WTC11 (cell line): ENCODE measurements around the gene SIGLEC11.

ENCODE experiments used
- ATF1 ChIP-seq: sonication (generic); formaldehyde crosslinking; IDR thresholded peaks from 2 replicates; pipeline ENCODE4 v1.8.1; 2023; ENCODE audit warnings: mild to moderate bottlenecking, moderate library complexity, missing genetic modification reagents
- NFYB ChIP-seq: sonication (generic); formaldehyde crosslinking; conservative IDR thresholded peaks from 2 replicates; pipeline ENCODE4 v1.8.0; 2022; ENCODE audit warnings: low read depth, missing genetic modification reagents
- NR2C2 ChIP-seq: sonication (generic); formaldehyde crosslinking; IDR thresholded peaks from 2 replicates; pipeline ENCODE4 v1.8.0; 2022; ENCODE audit warnings: mild to moderate bottlenecking, missing genetic modification reagents
- ZNF263 ChIP-seq: sonication (generic); formaldehyde crosslinking; IDR thresholded peaks from 2 replicates; pipeline ENCODE4 v1.8.1; 2022; ENCODE audit warnings: low read depth, mild to moderate bottlenecking, moderate library complexity, missing genetic modification reagents
- ZNF396 ChIP-seq: fragments of 250-450 bp; sonication (Bioruptor Pico); IDR thresholded peaks from 2 replicates; pipeline ENCODE4 v1.8.0; 2021; ENCODE audit warnings: mild to moderate bottlenecking, moderate library complexity, borderline replicate concordance
- TF ChIP-seq, protein P1 (sequence below): fragments of 200-600 bp; IDR thresholded peaks from 2 replicates; pipeline ENCODE4 v1.8.0; 2022; ENCODE audit warnings: antibody characterized with exemption
- TF ChIP-seq, protein P2 (sequence below): sonication (generic); formaldehyde crosslinking; IDR thresholded peaks from 2 replicates; pipeline ENCODE4 v1.8.1; 2022; ENCODE audit warnings: mild to moderate bottlenecking, missing genetic modification reagents, moderate library complexity, borderline replicate concordance
- TF ChIP-seq, protein P3 (sequence below): sonication (generic); formaldehyde crosslinking; IDR thresholded peaks from 2 replicates; pipeline ENCODE4 v1.8.0; 2022; ENCODE audit warnings: mild to moderate bottlenecking, missing genetic modification reagents

DNA sequence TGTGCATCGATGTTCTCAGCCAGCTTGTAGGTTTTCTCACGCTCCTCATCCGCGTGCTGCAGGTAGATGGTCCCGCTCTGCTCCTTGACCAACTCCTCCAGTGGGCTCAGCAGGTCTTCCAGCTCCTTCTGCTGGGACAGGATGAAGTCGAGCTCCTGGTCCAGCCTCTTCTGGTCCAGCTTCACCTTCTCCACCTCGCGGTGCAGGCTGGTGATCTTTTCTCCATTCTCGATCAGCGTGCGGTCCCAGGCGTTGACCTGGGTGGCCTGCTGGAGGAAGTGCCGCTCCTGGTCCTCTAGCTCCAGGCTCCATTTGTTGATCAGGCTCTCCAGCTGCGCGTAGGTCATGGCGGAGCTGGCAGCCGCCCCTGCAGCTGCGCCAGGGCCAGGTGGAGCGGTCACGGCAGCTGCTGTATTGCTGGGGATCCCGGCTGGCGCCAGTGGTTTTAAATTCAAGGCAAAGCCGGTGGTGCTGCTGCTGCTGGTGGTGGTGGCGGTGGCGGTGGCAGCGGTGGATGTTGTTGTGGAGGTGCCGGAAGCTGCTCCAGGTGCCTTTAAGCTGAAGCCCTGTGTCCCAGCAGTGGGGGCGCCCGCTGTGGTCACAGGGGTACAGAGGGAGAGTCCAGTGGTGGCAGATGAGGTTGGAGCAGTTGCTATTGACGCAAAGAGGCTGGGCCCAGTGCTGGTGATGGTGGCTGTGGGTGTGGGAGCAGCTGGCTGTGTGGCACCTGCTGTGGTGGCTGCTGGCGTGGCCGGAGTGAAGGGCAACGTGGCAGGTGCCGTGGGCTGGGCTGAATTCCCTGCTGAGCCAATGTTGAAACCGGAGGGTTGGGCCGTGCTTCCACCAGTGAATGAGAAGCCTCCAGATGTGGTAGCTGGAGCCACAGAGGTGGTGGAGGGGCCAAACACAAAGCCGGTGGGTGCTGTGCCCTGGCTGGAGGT, 52.2 kb downstream of the SIGLEC11 start:
- TF ChIP-seq NR2C2 (CRISPR knock-in tag) (no peak), ATF1 (CRISPR knock-in tag) (no peak), ZNF263 (CRISPR knock-in tag) (no peak), NFYB (CRISPR knock-in tag) (no peak), ZNF396 (CRISPR knock-in tag) (no peak)
- TF ChIP-seq, protein P1, sequence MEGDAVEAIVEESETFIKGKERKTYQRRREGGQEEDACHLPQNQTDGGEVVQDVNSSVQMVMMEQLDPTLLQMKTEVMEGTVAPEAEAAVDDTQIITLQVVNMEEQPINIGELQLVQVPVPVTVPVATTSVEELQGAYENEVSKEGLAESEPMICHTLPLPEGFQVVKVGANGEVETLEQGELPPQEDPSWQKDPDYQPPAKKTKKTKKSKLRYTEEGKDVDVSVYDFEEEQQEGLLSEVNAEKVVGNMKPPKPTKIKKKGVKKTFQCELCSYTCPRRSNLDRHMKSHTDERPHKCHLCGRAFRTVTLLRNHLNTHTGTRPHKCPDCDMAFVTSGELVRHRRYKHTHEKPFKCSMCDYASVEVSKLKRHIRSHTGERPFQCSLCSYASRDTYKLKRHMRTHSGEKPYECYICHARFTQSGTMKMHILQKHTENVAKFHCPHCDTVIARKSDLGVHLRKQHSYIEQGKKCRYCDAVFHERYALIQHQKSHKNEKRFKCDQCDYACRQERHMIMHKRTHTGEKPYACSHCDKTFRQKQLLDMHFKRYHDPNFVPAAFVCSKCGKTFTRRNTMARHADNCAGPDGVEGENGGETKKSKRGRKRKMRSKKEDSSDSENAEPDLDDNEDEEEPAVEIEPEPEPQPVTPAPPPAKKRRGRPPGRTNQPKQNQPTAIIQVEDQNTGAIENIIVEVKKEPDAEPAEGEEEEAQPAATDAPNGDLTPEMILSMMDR, result no peak
- TF ChIP-seq, protein P2, sequence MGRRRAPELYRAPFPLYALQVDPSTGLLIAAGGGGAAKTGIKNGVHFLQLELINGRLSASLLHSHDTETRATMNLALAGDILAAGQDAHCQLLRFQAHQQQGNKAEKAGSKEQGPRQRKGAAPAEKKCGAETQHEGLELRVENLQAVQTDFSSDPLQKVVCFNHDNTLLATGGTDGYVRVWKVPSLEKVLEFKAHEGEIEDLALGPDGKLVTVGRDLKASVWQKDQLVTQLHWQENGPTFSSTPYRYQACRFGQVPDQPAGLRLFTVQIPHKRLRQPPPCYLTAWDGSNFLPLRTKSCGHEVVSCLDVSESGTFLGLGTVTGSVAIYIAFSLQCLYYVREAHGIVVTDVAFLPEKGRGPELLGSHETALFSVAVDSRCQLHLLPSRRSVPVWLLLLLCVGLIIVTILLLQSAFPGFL (CRISPR knock-in tag), result no peak
- TF ChIP-seq, protein P3, sequence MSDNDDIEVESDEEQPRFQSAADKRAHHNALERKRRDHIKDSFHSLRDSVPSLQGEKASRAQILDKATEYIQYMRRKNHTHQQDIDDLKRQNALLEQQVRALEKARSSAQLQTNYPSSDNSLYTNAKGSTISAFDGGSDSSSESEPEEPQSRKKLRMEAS, result no peak
